SK-N-SH (cell line): ENCODE measurements around the gene ME2.

Source experiments
- CTCF ChIP-seq: fragments of 200-600 bp; sonication (generic); IDR thresholded peaks from 2 replicates; pipeline ENCODE4 v1.6.1; 2017; ENCODE audit warnings: antibody characterized with exemption, mild to moderate bottlenecking, moderate library complexity
- MAX ChIP-seq: IDR thresholded peaks from 2 replicates; pipeline ENCODE4 v1.4.0; 2012; ENCODE audit warnings: low read depth
- RXRA ChIP-seq: IDR thresholded peaks from 2 replicates; pipeline ENCODE4 v1.4.0; 2012; ENCODE audit warnings: low read depth, mild to moderate bottlenecking, borderline replicate concordance
- TF ChIP-seq, protein P1 (sequence below): IDR thresholded peaks from 2 replicates; pipeline ENCODE4 v1.4.0; 2012; ENCODE audit warnings: low read depth, borderline replicate concordance

DNA sequence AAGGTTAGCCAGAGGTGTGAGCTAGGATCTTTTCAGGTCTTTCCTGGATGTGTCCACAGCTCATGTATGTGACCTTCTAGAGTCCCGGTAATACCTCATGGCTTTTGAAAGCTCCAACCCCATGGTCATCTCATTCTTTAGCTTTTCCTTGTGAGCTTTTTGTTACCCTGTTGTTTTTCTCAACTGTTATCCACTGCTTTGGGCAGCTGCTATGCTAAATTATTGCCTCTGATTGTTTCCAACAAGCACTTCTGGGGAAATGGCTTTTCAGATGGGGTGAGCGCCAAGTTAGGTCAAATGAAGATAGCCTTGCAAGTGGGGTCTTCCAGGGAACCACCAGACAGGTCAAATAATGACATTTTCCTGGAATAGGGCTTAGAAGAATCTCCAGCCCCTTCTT lies 27.9 kb downstream of the ME2 start:
- TF ChIP-seq, protein P1, sequence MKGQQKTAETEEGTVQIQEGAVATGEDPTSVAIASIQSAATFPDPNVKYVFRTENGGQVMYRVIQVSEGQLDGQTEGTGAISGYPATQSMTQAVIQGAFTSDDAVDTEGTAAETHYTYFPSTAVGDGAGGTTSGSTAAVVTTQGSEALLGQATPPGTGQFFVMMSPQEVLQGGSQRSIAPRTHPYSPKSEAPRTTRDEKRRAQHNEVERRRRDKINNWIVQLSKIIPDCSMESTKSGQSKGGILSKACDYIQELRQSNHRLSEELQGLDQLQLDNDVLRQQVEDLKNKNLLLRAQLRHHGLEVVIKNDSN, result no peak
- no peak for TF ChIP-seq RXRA
- TF ChIP-seq CTCF, result no peak
- no peak for TF ChIP-seq MAX
